H4 (cell line): ENCODE data around the gene LAPTM4A. TPM values are rescaled to one million over a fixed set of nuclear protein-coding genes. Genes with fewer than 3 reads are reported as not detected.
"Not testable (repeated sequence)": the region's sequence is repeated elsewhere in the genome, so short reads cannot be mapped to it uniquely, and the experiment has no call there.

ENCODE experiments used
- DNase-seq: peaks from one replicate; pipeline ENCODE4 v3.0.0-alpha.2; 2015; ENCODE audit warnings: low spot score
- total RNA-seq: library from RNA; depleted of rRNA; stranded (reverse); fragments of >200 nt; shearing (Covaris generic); gene quantifications from 2 replicates; pipeline ENCODE4 v1.2.3, GENCODE V29; 2014

The LAPTM4A gene
- total RNA-seq, 1 experiment from 2014 or later = 119 TPM

- no peak for DNase-seq
Measured at GRCh38 chr2:20076757-20077156, 25.3 kb upstream of the LAPTM4A start.

- no peak for DNase-seq
Measured at GRCh38 chr2:20074901-20075300, 23.5 kb upstream of the LAPTM4A start.

GRCh38 chr2:20074046-20074648 lies 22.7 kb upstream of the LAPTM4A start:
- DNase-seq = not testable (repeated sequence)

GRCh38 chr2:20073460-20073859 lies 22.0 kb upstream of the LAPTM4A start:
- DNase-seq = no peak

- no peak for DNase-seq
Measured at GRCh38 chr2:20072436-20073158, 21.2 kb upstream of the LAPTM4A start.

GRCh38 chr2:20071397-20072383 lies 20.3 kb upstream of the LAPTM4A start:
- peak; percentile 82 for DNase-seq

- DNase-seq = no peak
Measured at GRCh38 chr2:20069756-20070155, 18.3 kb upstream of the LAPTM4A start.

GRCh38 chr2:20067992-20068584 lies 16.7 kb upstream of the LAPTM4A start:
- DNase-seq = peak; percentile 49

- DNase-seq = peak; percentile 69
Measured at GRCh38 chr2:20065885-20066602, 14.6 kb upstream of the LAPTM4A start.

GRCh38 chr2:20064841-20065240 lies 13.4 kb upstream of the LAPTM4A start:
- no peak for DNase-seq

GRCh38 chr2:20064421-20064820 lies 13.0 kb upstream of the LAPTM4A start:
- DNase-seq = no peak

GRCh38 chr2:20062615-20063545 lies 11.5 kb upstream of the LAPTM4A start:
- peak; percentile 86 for DNase-seq

GRCh38 chr2:20061940-20062339 lies 10.5 kb upstream of the LAPTM4A start:
- no peak for DNase-seq

- peak; percentile 11 for DNase-seq
Measured at GRCh38 chr2:20061476-20061875, 10.0 kb upstream of the LAPTM4A start.

- no peak for DNase-seq
Measured at GRCh38 chr2:20060106-20060505, 8.7 kb upstream of the LAPTM4A start.

GRCh38 chr2:20057268-20057667 lies 5.8 kb upstream of the LAPTM4A start:
- no peak for DNase-seq

GRCh38 chr2:20054931-20055330 lies 3.5 kb upstream of the LAPTM4A start:
- DNase-seq = no peak

- no peak for DNase-seq
Measured at GRCh38 chr2:20054119-20054518, 2.7 kb upstream of the LAPTM4A start.

GRCh38 chr2:20052861-20053281 lies 1.4 kb upstream of the LAPTM4A start:
- DNase-seq = peak; percentile 39

GRCh38 chr2:20052229-20052851 lies 912 bp upstream of the LAPTM4A start:
- no peak for DNase-seq
